Activated T-cell treated with anti-CD3 and anti-CD28 coated beads for 24 hours (primary cell): ENCODE data around the gene PLEK2.
"Not testable (repeated sequence)": the region's sequence is repeated elsewhere in the genome, so short reads cannot be mapped to it uniquely, and the experiment has no call there.

Experiments
- DNase-seq: peaks from one replicate; pipeline ENCODE4 v3.0.0-alpha.2; 2020; ENCODE audit warnings: low read depth

Gene PLEK2

GRCh38 chr14:67358924-67359774, 52.8 kb downstream of the PLEK2 start:
- DNase-seq, result no peak

GRCh38 chr14:67357969-67358354, 54.0 kb downstream of the PLEK2 start:
- DNase-seq, result no peak

DNA sequence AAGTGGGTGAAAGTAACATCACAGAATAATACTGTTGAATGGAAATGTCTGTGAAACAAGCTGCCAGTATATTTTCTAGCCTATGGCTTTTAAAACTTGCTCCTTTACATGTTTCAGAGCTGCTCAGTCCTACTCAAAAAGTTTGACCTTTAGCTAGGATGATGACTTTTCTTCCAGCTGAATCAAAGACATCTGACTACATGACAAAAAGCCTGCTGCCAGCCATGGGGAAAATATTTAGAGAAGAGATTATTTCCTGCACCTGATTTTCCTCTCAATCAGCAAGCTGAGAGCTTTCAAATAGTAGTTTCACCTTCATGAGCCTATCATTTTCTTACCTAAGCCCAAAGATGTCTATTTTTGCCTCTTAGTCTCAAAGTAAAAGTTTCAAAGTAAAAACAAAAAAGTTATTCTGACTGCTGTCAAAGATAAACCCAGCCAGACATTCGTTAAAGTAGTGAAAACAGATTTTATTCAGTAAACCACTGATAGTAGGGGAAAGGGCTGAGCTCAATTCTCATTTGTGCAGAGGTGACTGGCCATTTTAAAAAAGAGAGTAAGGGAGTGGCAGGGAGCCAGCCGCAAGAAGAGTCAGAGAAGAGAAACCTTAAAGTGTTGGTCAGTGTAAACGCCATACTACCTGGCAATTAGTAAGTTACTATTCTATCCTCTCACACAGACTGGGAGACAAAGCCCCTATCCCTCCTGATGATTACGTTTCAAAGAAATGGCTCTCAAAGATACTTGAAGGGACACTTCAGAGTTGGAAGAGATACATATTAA, 54.6 kb downstream of the PLEK2 start:
- no peak for DNase-seq

DNA sequence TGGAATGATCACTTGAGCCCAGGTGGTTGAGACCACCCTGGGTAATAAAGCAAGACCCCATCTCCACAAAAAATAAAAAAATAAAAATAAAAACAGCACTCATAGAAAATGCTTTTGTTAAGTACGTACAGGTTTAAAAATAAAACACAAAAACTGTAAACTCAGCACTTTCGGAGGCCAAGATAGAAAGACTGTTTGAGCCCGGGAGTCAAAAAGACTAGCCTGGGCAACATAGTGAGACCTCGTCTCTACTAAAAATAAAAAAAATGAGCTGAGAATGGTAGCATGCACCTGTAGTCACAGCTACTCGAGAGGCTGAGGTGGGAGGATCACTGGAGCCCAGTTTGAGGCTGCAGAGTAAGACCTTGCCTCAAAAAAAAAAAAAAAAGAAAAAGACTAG, 59.9 kb downstream of the PLEK2 start:
- no peak for DNase-seq

- DNase-seq, result no peak
Observed at GRCh38 chr14:67345583-67345982, 66.4 kb downstream of the PLEK2 start.

- no peak for DNase-seq
Observed at GRCh38 chr14:67343601-67344230, 68.2 kb downstream of the PLEK2 start.

DNA sequence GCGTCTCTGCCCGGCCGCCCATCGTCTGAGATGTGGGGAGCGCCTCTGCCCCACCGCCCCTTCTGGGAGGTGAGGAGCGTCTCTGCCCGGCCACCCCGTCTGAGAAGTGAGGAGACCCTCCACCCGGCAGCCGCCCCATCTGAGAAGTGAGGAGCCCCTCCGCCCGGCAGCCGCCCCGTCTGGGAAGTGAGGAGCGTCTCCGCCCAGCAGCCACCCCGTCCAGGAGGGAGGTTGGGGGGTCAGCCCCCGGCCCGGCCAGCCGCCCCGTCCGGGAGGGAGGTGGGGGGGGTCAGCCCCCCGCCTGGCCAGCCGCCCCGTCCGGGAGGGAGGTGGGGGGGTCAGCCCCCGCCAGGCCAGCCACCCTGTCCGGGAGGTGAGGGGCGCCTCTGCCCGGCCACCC, 70.7 kb downstream of the PLEK2 start:
- not testable (repeated sequence) for DNase-seq
